Measurements from ENCODE around the gene ENKUR. TPM values are rescaled to one million over a fixed set of nuclear protein-coding genes. Genes with fewer than 3 reads are reported as not detected.

The ENKUR gene
- total RNA-seq, 6 experiments from 2014 or later, result 0.15 to 1.00 (median 0.27) TPM

- no peaks in the 10 kb centered on the region for H3K27me3 ChIP-seq
- ATAC-seq (no peak), DNase-seq (no peak)
- H3K36me3 ChIP-seq, result no peaks in the 10 kb centered on the region
- H3K27ac ChIP-seq, result no peak overlapping the region
- H3K9me3 ChIP-seq, result no peaks in the 10 kb centered on the region
- no peaks in the 10 kb centered on the region for H3K4me1 ChIP-seq
- WGBS (ENCODE audit: insufficient coverage, low coverage, low lambda C conversion rate, missing lambda C conversion rate), result 91% methylated on average over 1 of the region's 2 CpGs
- H3K4me3 ChIP-seq, result no peak overlapping the region
- no peak for TF ChIP-seq POLR2A (IDR thresholded peaks at IDR 0.05)
- TF ChIP-seq CTCF (IDR thresholded peaks at IDR 0.05), result no peak
- intact Hi-C loops (cut with DNase I), result no loop called here
These were observed 77.4 kb downstream of the ENKUR start for GRCh38 chr10:24938525-24938924.

- Histone ChIP-seq H3K27ac (no peak overlapping the region), H3K36me3 (no peaks in the 10 kb centered on the region), H3K4me3 (no peak overlapping the region), H3K4me1 (no peaks in the 10 kb centered on the region), H3K9me3 (no peaks in the 10 kb centered on the region), H3K27me3 (no peaks in the 10 kb centered on the region)
- intact Hi-C loops (cut with DNase I), result no loop called here
- 91% methylated on average over 5 of the region's 5 CpGs for WGBS (ENCODE audit: insufficient coverage, low coverage, low lambda C conversion rate, missing lambda C conversion rate)
- ATAC-seq (no peak), DNase-seq (no peak)
- no peak for TF ChIP-seq CTCF (IDR thresholded peaks at IDR 0.05)
- no peak for TF ChIP-seq POLR2A (IDR thresholded peaks at IDR 0.05)
These were observed 77.9 kb downstream of the ENKUR start for GRCh38 chr10:24938076-24938475.

DNA sequence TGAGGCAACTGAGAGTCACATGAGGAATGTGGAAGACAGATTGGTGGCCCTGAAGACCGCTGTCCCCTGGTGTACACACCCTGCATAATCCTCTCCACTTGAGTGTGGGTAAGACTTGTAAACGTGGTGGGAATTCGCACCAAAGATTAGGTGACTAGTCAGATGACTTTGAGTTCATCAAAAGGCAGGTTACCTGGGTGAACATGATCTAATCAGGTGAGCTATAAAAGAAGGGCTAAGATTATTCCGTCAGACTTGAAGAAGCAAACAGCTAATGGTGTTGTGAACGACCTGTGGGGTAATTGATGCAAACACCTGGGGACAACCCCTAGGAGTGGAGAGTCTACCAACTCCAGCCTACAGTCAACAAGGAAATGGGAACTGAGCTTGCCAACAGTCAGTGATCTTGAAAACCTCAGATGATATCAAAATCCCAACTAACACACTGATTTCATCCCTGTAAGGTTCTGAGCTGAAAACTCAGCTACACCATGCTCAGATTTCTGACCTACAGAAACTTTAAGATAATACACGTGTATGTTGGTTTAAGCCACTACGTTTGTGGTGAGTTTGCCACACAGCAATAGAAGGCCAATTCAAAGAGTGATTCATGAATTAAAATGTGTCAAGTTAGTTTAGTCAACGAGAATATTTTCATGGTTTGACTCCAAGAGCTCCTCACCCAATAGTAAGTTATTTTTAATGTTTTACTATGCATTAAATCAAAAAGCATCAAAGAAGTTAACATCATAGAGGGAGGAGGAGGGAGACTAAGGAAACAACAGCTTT is 80.3 kb downstream of the ENKUR start:
- DNase-seq (no peak), ATAC-seq (no peak)
- Histone ChIP-seq H3K4me1 (no peaks in the 10 kb centered on the region), H3K9me3 (no peaks in the 10 kb centered on the region), H3K4me3 (no peak overlapping the region), H3K27me3 (no peaks in the 10 kb centered on the region), H3K27ac (no peak overlapping the region), H3K36me3 (no peaks in the 10 kb centered on the region)
- intact Hi-C loops (cut with DNase I), result no loop called here
- no peak for TF ChIP-seq CTCF (IDR thresholded peaks at IDR 0.05)
- TF ChIP-seq POLR2A (IDR thresholded peaks at IDR 0.05), result no peak
- 70% methylated on average over 7 of the region's 8 CpGs for WGBS (ENCODE audit: insufficient coverage, low coverage, low lambda C conversion rate, missing lambda C conversion rate)

Small RNA genes within 50 kb of the gene (small RNA-seq; reads per million reads assigned to genes)
- 0 reads per million in 2 experiments for gene AL512598.1

Other genes with a start within 250 kb of the ENKUR start
- gene PRTFDC1, start 63.6 kb downstream of the ENKUR start, total RNA-seq, result 1 to 10 TPM in 3 of 6 experiments, under 1 TPM in 2, not detected in 1; 0.76 to 3.5 (median 1.1) TPM
- gene THNSL1, start 454 bp upstream of the ENKUR start, total RNA-seq, result 10 to 100 TPM in 1 of 6 experiments, 1 to 10 TPM in 5; 4.9 to 13.6 (median 7.6) TPM
- under 1 TPM in 2 of 6 experiments, not detected in 4; 0.04 to 0.14 TPM for gene GPR158, start 158.8 kb upstream of the ENKUR start, total RNA-seq

Measured in right lobe of liver (tissue), 6 donors.